OCI-LY7 (cell line): Measurements from ENCODE around the gene PGRMC2.

Experiments used
- CTCF ChIP-seq: fragments of 200-600 bp; sonication (generic); conservative IDR thresholded peaks from 2 replicates; pipeline ENCODE4 v1.5.1; 2014; ENCODE audit warnings: mild to moderate bottlenecking, antibody characterized with exemption, low read length, moderate library complexity, mixed read lengths
- EZH2phosphoT487 ChIP-seq: fragments of 200-600 bp; sonication (generic); IDR thresholded peaks from 2 replicates; pipeline ENCODE4 v1.6.1; 2018; ENCODE audit warnings: low read depth, borderline replicate concordance, mild to moderate bottlenecking, mixed run types, antibody characterized with exemption, low read length, moderate library complexity, mixed read lengths

- TF ChIP-seq CTCF = no peak
- no peak for TF ChIP-seq EZH2phosphoT487
These were observed 16.4 kb upstream of the PGRMC2 start for GRCh38 chr4:128303986-128304385.
